Mononuclear cell (primary cell): ENCODE results near the gene SLC6A12. TPM values are rescaled to one million over a fixed set of nuclear protein-coding genes. Genes with fewer than 3 reads are reported as not detected.

Source experiments
- H3K27me3 ChIP-seq: 2 replicates; pipeline ENCODE4 v1.6.0; 2011; ENCODE audit warnings: low read length, control low read depth; ENCODE audit not compliant: insufficient read depth
- H3K4me1 ChIP-seq: 2 replicates; pipeline ENCODE4 v1.5.1; 2011; ENCODE audit warnings: mild to moderate bottlenecking, low read length, control low read depth; ENCODE audit not compliant: insufficient read depth
- H3K4me3 ChIP-seq: 2 replicates; pipeline ENCODE4 v1.5.1; 2011; ENCODE audit warnings: mild to moderate bottlenecking, low read length, moderate library complexity
- H3K9me3 ChIP-seq: 2 replicates; pipeline ENCODE4 v1.5.1; 2011; ENCODE audit warnings: low read depth, mild to moderate bottlenecking, control low read depth, low read length
- total RNA-seq: library from RNA; depleted of rRNA; stranded (reverse); fragments of >200 nt; gene quantifications from one replicate; pipeline ENCODE4 v1.2.3, GENCODE V29; 2012

SLC6A12 gene
- total RNA-seq, 1 donor: 0.73 TPM

DNA sequence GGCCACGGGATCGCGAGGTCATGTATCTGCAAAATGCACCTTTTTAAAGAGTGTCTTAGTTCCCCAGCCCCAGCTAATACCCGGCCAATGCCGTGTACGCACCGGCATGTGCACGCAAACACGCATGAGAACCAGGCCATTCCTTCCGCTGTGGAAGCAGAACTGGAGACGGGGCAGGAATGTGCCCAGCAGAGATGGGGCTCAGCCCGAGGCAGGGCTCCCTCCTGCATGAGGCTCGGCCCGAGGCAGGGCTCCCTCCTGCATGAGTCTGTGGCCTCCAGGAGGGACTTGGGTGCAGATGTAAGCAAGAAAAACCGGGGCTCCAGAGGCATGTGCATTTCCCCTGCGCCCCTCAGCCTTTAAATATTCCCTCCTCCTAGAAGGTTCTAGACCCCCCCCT, 38.2 kb downstream of the SLC6A12 start:
- peaks cover 19% of the 10 kb centered on the region for H3K4me1 ChIP-seq
- no peaks in the 10 kb centered on the region for H3K9me3 ChIP-seq
- H3K4me3 ChIP-seq: no peak overlapping the region
- no peaks in the 10 kb centered on the region for H3K27me3 ChIP-seq

DNA sequence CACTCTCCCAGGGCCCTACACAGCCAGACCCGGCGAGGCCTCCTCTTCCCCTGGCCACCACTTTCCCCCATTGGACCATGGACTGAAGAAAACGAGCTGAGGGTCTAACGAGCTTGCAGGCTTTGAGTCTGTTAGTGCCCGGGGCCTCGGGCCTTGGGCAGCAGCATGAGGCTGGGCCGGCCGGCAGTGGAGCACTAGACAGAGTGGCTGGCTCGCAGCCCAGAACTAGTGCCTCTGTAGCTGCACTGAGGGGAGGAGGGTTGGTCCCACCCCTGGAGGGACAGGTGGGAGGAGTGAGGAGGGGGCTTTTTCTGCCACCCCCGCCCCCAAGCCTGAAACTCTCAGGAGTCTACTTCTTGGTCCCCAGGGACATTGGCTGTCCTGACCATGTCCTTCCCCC, 38.7 kb downstream of the SLC6A12 start:
- H3K27me3 ChIP-seq: no peaks in the 10 kb centered on the region
- H3K4me3 ChIP-seq: no peak overlapping the region
- H3K9me3 ChIP-seq: no peaks in the 10 kb centered on the region
- H3K4me1 ChIP-seq: peaks cover 14% of the 10 kb centered on the region

DNA sequence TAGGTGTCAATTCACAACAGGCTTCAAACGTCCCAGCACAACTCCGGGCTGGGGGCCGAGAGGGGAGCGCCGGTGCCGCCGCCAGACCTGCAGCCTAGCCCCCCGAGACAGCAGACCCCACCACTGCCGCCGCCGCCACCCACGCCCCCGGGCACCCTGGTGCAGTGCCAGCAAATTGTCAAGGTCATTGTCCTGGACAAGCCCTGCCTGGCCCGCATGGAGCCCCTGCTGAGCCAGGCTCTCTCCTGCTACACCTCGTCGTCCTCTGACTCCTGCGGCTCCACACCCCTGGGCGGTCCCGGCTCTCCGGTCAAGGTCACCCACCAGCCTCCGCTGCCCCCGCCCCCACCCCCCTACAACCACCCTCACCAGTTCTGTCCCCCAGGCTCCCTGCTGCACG, 39.4 kb downstream of the SLC6A12 start:
- H3K4me3 ChIP-seq: no peak overlapping the region
- H3K27me3 ChIP-seq: no peaks in the 10 kb centered on the region
- peaks cover 8% of the 10 kb centered on the region for H3K4me1 ChIP-seq
- no peaks in the 10 kb centered on the region for H3K9me3 ChIP-seq

DNA sequence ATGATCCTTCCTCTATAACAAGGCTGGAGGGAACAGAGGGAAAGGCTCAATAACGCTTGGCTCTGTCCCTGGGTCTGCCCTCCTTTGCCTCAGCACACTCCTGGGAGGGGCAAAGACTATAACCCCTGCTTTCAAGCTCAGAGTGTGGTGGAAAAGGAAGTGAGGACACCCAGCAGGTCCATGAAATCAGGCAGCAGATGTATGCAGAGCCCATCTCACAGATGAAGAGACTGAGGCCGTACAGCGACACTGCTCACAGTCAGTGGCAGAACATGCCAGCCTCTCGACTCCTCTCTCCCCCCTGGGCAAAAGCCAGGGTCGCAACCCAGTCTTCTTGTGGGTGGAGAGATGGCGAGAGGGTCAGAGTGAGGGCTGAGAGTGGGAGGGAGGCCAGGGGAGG, 39.8 kb downstream of the SLC6A12 start:
- no peaks in the 10 kb centered on the region for H3K9me3 ChIP-seq

DNA sequence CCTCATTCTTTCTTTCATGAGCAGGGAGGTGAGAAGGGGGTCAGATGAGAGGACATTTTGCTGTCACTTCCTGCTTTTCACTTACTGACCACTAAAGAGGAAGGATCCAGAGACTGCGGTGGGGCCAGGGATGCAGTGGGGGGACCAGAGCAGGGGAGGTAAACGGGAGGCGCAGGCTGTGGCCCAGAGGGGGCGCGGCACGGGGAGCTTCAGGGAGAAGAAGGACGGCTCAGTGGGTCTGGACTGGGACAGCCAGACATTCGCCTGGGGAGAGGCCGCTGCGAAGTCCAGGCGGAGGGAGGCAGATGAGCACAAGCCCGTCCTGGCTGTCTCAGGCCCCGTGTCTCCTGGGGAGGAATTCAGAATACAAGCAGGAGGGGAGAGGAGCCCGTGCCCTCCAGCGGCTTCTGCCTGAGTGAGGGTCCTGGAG, 41.2 kb downstream of the SLC6A12 start:
- Histone ChIP-seq H3K27me3 (no peaks in the 10 kb centered on the region), H3K9me3 (no peaks in the 10 kb centered on the region), H3K4me3 (no peak overlapping the region), H3K4me1 (peaks cover 8% of the 10 kb centered on the region)

More for the DNA sequence above, 39.8 kb downstream of the SLC6A12 start:
- no peak overlapping the region for H3K4me3 ChIP-seq
- H3K27me3 ChIP-seq: no peaks in the 10 kb centered on the region
- H3K4me1 ChIP-seq: peaks cover 8% of the 10 kb centered on the region

DNA sequence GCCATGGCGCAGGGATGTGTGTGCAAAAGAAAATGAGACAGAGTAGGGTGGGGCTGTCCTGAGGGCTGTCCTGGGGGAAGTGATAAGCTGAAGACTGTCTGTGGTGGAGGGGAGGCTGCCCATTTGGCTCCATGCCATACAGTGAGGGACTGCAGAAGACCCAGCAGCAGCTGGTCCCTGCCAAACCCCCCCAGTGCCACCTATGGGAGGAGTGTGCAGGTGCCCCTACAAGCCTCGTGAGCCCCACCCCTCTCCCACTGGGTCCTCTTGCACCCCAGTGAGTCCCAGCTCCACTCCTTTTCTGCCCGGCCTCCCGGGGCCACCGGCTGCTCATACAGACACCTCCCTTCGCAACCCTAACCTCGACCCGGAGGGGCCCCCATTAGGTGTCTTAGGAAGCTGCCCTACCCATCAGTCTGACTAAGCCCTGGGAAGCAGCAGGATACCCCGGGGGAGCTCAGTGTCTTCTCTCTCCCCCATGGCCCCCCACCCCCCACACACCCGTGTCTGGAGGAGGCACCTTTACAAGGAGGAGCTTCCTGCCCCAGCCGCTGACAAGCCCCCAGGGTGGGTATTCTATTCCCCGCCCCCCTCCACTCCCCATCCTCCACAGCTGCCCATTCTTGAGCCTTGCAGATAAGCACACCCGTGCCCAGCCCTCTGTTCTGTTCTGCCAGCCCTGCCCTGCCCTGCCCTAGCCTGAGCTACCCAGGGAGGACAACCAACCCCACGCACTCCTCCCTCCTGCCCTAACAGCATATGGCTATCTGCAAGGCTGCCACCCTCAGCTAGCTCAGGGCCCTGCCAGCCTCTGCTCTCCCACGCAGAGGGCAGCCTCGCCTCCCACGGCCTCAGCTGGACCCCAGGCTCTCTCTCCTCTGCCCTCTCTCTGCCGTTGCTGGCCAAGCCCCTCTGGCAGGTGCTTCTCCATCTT, 41.9 kb downstream of the SLC6A12 start:
- H3K4me3 ChIP-seq: no peak overlapping the region
- peaks cover 8% of the 10 kb centered on the region for H3K4me1 ChIP-seq
- no peaks in the 10 kb centered on the region for H3K27me3 ChIP-seq
- H3K9me3 ChIP-seq: no peaks in the 10 kb centered on the region

DNA sequence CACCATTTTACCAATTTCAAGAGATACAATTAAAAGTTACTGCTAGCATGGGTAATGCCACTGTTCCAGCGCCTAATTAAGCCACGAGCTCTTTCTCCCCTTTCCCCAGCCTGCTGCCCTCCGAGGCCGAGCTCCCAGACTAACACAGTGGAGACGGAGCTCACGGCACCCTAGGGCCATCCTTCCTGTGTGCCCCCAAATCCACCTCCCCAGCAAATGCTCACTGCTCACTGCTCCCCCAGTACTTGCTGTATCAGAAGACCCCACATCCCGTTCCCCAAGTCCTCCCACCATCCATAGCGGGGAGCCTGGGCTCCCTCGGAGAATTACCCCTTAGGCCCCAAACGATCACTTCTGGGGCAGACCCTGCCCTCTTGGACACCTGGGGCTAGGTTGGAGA, 42.7 kb downstream of the SLC6A12 start:
- no peaks in the 10 kb centered on the region for H3K27me3 ChIP-seq
- H3K9me3 ChIP-seq: no peaks in the 10 kb centered on the region

DNA sequence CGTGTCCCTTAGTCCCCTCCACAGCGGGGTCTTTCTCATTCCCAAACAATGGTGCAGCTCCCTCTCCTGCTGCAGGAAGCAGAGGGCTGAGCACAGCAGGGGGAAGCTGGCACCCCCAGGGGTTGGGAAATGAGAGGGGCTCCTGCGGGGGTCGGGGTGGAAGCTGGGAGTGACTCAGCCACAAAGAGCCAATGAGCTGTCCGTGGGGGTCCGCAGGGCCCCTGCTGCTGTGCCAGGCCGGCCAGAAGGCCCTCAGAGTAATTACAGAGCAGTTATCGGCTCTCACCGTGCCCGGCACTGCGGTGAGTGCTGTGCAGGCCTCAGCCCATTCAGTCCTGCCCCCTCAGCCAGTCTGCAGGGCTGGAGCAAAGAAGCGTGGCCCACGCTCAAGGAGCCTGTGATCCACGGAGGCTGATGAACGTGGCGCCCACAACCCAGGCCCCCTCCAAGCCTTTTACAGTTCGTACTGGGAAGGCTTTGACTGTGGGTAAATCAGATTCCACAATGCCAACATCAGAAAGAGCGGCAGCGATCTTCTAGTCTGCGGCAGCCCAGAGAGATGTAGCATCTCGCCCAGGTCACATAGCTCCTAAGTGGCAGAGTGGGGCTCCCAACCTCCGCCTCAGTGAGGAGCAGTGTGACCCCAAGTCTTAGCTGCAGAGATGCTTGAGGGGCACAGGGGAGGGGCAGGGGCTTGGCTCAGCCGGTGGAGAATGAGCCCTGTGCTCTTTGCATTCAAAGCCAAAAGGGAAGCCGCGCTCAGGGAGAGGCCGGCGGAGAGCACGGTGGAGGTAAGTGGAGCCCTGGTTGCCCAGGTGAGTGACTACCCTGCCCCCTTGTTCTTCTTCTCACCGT, 43.4 kb downstream of the SLC6A12 start:
- Histone ChIP-seq H3K9me3 (no peaks in the 10 kb centered on the region), H3K4me1 (peaks cover 8% of the 10 kb centered on the region), H3K27me3 (no peaks in the 10 kb centered on the region), H3K4me3 (no peak overlapping the region)

More for the DNA sequence above, 42.7 kb downstream of the SLC6A12 start:
- H3K4me1 ChIP-seq: peaks cover 8% of the 10 kb centered on the region
- no peak overlapping the region for H3K4me3 ChIP-seq

DNA sequence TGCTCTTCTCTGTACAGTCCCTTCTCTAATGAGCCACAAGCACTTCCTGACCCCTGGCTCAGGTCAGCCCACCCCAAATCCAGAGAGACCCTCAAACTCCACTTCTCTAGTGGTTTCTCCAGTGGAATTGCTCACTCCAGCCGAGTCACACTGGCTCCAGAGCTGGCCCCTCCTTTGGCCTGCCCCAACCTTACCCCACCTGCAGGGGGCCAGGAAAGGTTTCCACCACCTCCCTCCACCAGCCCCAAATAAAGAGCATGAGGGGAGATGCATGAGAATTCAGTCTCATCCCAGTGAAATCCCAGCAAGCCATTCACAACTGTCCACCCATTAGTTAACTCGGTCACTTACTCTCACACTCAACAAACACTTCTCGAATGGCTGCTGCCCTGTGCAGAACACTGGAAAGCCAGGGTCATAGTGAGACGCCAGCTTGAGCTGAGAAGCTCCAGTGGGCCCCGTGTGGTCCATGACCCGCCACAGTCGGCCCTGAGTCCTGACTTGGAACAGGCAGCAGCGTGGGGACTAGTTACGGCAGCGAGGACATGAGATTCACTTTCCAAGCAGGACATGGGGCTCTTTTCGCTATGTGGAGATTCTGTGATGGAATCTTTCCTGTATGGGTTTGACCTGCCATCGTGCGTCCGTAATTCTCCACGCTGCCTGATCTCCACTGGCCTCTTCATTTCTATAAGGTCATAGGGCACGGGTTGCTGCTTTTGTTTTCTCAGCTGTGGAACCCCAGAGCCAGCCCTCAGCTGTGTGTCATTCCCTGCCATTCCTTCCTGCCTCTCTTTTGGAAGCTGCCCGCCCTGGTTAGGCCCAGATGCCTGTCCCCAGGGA, 44.2 kb downstream of the SLC6A12 start:
- no peaks in the 10 kb centered on the region for H3K9me3 ChIP-seq

DNA sequence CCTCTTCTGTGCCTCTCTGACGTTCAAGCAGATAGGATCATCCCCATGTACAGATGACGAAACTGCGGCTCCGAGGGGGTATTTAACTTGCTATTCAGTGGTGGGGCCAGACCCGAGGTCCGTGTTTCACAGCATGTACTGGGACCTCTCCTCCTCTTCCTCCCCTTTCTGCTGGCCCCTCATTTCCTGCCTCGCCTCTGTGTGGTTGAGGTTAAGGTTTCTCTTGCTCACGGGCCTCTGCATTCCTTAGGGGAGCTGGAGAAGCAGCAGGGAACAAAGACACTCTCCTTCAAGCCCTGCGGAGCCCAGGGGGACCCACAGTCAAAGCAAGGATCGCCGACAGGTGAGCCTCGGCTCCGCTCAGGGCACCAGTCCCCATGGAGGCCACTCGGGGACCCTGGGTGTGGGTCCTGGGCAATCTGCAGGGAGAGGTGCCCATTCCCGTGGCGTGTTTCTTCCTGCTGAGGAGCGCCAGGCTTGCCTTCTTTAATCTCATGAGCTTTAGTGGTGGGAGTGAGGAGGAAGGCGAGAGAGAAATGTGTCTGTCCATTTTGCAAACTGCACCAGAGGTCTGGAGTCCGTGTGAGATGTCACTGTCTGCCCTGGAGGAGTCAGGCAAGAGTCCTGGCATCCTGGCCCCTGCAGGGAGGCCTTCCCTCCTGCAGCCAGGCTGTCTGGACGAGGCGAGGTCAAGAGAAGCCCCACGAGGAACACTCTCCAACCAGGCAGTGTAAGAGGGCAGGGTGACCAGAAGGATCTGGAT, 45.0 kb downstream of the SLC6A12 start:
- no peaks in the 10 kb centered on the region for H3K27me3 ChIP-seq

More for the DNA sequence above, 44.2 kb downstream of the SLC6A12 start:
- H3K4me1 ChIP-seq: peaks cover 8% of the 10 kb centered on the region
- H3K4me3 ChIP-seq: no peak overlapping the region
- no peaks in the 10 kb centered on the region for H3K27me3 ChIP-seq

DNA sequence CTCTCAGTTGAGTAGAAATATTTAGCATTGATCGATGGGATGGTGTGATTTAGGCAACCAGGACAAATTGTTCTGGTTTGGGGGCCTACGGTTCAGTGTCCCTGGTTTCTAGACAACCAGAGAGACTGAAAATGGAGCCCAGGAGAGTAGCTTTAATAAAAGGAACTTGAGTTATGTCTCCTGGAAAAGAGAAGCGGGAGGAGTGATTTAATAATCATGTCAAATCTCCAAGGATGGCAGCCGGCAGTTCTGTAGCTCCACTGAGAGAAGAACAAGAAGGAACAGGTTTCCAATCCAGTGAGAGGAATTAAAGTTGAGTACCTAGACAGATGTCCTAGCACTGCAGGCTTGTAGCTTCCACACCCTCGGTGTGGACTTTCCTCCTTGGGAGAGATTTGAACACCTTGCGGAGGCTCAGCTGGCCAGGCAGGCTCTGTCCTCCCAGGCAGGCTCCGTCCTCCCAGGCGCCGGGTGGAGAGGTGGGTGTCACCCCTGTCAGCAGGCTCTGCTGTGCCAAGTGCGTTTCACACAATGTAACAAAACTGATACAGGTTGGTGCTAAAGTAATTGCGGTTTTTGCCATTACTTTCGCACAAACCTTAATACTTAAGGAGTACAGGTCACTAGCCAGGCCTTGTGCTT, 45.9 kb downstream of the SLC6A12 start:
- Histone ChIP-seq H3K4me1 (peaks cover 8% of the 10 kb centered on the region), H3K9me3 (no peaks in the 10 kb centered on the region), H3K4me3 (no peak overlapping the region), H3K27me3 (no peaks in the 10 kb centered on the region)

More for the DNA sequence above, 45.0 kb downstream of the SLC6A12 start:
- no peak overlapping the region for H3K4me3 ChIP-seq
- H3K4me1 ChIP-seq: peaks cover 8% of the 10 kb centered on the region
- no peaks in the 10 kb centered on the region for H3K9me3 ChIP-seq

DNA sequence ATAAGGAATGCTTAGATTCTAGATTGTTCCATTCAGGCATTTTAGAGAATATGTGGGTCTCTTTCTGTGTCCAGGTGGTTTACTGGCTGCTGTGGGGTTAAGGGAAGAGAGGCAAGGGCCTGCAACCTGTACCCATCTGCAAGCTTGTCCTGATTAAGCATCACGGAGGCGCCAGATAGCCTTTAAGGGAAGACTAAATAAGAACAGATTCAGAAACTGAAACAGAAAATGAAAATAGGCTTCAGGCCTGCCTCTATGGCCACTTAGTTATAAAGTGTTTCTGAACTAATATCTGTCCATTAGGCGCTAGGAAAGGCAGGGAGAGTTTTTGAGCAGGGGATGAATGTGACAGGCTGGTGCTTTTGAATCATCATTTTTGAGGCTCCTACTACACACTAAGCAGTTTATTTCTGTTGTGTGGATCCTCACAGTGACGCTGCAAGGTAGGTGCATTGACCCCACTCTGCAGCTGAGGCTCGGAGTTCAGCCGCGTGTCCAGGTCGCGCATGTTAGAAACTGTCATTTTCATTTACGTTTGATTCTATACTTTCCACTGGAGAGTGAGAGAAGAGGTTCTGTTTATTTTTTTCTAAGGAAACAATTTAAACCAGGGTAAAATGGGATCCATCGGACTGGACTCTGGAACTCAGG, 47.4 kb downstream of the SLC6A12 start:
- no peaks in the 10 kb centered on the region for H3K9me3 ChIP-seq
- H3K4me3 ChIP-seq: no peak overlapping the region
- H3K4me1 ChIP-seq: no peaks in the 10 kb centered on the region
- no peaks in the 10 kb centered on the region for H3K27me3 ChIP-seq

DNA sequence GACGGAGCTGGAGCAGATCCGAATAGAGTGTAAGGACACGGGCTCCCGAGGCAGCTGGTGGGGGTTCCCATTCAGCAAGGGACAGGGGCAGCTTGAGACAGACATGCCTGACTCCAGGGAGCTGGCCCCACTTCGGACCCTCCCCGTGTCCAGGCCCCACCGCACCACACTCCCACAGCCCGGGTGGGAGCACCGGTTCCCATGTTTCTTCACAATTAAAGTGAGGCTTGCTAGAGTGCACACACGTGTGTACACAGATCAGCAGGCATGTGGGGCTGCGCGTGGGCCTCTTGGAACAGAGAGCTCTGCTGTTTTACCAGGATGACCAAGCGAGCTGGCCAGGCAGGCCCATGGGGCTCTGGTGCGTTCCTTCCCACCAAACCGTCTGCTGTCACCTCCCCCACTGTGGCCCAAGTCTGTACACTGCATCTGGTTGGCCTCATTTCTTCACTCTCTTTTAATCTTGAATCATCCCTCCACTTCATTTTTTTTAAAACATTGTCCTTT, 48.0 kb downstream of the SLC6A12 start:
- Histone ChIP-seq H3K27me3 (no peaks in the 10 kb centered on the region), H3K4me3 (no peak overlapping the region), H3K9me3 (no peaks in the 10 kb centered on the region), H3K4me1 (no peaks in the 10 kb centered on the region)
